ENCODE data around the gene NRG2.

Gene NRG2

DNA sequence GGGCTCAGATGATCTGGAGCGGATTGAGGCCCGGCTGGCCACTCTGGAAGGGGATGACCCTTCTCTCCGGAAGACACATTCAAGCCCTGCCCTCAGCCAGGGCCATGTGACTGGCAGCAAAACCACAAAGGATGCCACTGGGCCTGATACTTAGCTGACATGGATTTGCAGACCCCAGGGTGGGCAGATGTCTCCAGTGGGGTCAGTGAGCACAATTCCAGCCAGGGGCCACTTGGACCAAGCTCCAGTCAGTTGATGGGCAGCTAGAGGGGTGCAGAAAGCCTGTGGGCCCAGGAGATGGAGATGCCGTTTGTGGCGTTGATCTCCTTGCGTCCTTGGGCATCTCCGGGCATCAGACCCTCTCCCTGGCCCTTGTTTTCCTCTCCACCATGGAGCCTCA lies 200.8 kb downstream of the NRG2 start:
- no peak for DNase-seq (ENCODE audit: low read depth in 2 of 2, low spot score in 1 of 2)

DNA sequence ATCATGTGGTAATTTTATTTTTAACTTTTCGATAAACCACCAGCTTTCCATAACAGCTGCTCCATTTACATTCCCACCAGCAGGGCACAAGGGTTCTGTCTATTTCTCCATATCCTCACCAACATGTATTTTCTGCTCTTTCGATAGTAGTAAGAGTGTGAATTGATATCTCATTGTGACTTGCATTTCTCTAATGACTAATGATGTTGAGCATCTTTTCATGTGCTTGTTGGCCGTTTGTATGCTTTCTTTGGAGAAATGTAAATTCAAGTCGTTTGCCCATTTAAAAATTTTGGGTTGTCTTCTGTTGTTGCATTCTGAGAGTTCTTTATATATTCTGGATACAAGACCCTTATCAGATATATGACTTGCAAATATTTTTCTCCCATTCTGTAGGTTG lies 201.6 kb downstream of the NRG2 start:
- DNase-seq (ENCODE audit: low read depth in 2 of 2, low spot score in 1 of 2), result no peak

DNA sequence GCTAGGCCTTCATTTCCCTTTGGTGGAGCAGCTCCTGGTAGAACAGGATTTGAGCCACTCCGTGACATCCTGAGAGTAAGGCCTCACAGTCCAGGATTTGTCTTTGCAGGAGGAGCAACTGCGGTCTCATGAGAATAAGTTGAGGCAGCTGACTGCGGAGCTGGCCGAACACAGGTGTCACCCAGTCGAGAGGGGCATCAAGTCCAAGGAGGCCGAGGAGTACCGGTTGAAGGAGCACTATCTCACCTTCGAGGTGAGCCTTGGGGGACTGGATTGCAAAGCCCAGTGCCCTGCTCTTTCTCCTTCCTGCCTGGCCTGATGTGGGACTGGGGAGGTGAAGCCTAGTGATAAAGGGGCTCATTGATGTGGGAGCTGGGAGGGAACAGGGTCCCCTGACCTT lies 203.2 kb downstream of the NRG2 start:
- no peak for DNase-seq (ENCODE audit: low read depth in 2 of 2, low spot score in 1 of 2)

DNA sequence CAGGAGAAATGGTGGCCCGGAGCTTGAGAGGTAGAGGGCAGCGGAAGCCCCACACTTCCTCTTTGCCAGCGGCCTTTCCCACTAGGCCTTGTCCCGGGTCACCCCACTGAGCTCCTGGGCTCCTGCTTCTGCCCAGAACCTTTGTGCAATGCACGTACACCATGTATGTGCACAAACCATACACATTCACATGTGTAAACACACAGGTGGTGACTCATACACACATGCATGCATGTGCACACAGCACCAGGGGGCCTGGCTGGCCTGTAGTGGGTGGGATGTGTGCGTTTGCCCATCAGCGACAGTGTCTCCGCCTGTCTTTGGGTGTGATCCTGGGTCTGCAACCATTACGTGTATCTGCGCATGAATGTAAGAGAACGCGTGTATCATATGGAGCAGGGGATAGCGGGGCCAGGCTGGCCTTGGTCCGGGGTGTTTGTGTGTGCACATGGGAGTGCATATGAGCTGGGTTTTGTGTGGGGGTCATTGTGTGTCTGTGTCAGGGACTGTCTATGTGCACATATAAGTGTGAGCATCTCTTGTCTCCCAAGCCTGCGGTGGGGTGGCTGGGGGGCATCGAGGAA lies 203.8 kb downstream of the NRG2 start:
- no peak for DNase-seq (ENCODE audit: low read depth in 2 of 2, low spot score in 1 of 2)

DNA sequence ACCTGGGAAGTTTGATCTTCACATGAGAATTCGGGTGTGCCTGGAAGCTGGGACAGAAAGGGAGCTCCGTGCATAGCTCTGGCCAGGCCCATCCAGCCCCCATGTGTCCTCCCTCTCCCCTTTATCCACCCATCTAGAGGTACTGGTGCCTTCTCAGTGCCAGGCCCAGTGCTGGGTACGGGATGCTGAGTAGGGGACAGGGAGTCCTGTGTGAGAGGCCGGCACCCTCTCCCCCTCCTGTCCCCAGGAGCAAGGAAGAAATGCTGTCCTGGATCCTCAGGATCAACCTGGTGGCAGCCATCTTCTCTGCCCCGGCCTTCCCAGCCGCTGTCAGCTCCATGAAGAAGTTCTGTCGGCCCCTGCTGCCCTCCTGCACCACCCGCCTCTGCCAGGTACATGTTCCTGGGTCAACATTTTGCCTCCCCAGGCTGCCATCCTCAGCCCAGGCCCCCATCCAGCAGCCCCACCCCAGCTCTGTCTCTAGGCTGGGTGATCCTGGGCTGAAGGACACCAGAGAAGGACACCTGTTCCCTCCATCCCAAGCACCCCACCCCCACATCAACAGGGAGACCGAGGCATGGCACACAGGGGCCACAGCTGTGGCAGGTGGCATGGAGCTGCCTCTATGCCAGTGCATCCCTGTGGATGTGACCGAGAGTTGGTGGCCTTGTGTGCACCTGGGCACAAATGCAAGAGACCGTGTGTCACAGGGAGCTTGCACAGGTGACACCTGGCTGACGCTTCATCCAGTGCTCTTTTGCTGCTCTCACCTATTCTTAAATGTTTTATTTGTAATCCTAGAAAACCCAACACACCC lies 204.5 kb downstream of the NRG2 start:
- no peak for DNase-seq (ENCODE audit: low read depth in 2 of 2, low spot score in 1 of 2)

DNA sequence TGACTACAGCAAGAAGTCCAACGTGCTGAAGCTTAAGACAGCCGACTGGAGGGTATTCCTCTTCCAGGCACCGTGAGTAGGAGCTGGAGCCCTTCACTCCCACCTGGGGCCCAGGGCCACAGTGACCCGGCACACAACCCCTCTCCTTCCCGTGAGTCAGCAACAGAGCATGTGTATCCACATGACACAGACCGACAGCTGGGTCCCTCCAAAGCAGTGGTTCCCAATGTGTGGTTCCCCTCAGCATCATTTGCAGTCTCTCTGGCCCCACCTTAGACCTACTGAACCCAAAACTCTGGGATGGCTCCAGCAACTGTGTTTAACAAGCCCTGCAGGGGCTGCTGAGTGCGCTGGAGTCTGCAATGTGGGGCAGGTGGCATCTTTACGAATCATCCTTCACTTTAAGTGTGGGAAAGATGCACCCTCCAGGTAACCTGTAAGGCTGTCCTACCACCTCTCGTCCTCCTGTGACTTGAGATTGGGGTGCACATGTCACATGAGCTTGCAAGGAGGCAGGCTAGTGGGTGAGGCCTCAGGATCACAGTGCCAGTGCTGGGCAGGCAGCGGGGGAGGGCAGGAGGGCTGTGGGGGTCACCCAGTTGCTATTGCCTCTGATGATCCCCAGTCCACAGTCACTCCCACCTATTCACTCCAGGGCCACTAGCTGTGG lies 205.3 kb downstream of the NRG2 start:
- DNase-seq (ENCODE audit: low read depth in 2 of 2, low spot score in 1 of 2), result no peak

DNA sequence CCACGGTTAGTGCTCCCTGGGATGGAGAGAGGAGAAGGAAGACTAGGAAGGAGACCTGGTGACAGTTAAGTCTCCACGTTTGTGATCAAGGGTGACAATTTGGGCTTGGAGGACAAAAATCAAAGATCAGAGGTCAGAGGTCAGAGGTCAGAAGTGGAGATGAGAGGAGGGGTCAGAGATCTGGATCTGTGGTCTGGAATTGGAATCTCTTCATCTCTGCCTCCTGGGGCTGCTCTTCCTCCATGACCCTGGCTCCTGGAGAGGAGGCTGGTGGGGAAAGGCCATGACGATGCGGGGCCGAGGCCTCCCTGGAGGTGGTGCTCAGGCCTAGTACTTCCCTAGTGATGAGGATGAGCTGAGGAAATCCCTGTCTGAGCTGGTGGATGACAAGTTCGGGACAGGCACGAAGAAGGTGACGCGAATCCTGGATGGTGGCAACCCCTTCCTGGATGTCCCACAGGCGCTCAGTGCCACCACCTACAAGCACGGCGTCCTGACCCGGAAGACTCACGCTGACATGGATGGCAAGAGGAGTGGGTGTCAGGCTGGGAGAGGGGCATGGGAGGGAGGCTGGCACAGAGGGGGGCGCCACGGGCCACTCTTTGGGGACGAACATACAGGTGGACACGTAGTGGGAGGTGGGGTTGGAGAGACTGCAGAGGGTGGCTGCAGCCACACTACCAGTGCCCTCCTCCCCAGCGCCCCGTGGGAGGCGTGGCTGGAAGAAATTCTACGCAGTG lies 206.5 kb downstream of the NRG2 start:
- no peak for DNase-seq (ENCODE audit: low read depth in 2 of 2, low spot score in 1 of 2)

DNA sequence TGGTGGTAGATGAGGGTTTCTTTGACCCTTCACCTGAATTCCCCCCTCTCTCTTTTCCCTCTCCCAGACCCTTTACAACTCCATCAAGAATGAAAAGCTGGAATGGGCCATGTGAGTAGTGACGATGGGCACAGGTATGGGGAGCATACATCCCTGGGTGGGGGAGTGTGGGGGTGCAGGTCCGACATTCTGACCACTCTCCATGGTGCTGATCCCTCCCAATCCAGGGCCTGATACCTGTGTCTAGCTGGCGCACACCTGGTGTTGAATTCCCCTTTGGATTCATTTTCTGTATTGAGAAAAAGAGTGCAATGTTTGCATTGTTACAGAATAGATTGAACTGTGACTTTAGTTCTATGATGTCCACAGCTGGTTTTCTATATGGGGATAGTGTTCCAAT lies 207.4 kb downstream of the NRG2 start:
- DNase-seq (ENCODE audit: low read depth in 2 of 2, low spot score in 1 of 2), result no peak

DNA sequence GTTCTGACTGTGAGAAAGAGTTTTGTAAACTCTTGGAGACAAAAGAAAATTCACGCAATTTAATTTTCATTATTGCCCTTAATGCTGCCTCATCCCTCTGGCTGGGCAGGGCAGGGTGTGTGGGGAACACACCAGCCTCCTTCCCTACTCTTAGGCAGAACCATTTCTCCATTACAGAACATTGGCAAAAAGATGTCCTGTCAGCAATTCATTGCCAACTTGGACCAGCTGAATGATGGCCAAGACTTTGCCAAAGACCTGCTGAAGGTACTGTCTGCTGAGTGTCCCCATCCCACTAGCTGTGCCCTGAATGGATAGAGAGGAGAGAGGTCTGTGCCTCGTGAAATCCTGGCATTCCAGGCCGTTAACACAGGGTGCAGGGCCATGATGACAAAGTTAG lies 209.6 kb downstream of the NRG2 start:
- DNase-seq (ENCODE audit: low read depth in 2 of 2, low spot score in 1 of 2), result no peak

DNA sequence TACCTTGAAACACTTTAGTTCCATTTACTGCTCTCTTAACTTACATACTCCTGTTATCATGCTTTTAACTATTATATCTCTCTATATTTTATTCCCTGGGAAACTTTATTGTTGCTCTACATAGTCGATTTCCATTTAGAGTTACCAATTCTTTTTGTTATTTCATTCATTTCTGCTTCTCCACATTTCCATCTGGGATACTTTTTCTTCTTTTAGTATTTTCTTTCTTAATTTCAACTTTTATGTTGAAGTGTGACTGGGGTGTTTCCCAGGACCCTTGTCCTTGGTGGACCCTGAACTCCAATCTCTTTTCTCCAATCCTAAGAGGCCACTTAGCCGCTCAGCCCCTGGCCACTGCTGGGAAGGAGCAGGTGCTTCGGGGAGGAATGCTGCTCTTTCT lies 211.5 kb downstream of the NRG2 start:
- DNase-seq (ENCODE audit: low read depth in 2 of 2, low spot score in 1 of 2), result no peak

DNA sequence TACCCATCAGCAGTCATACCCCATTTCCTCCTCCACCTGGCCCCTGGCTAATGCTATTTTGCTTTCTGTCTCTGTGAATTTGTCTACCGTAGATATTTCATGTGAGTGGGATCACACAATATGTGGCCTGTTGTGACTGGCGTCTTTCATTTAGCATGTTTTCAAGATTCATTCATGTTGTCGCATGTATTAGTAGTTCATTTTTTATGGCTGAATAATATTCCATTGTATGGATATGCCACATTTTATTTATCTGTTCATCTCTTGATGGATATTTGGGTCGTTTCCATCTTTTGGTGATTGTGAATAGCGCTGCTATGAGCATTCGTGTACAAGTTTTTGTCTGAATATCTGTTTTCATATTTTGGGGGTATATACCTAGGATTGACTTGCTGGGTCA lies 213.6 kb downstream of the NRG2 start:
- no peak for DNase-seq (ENCODE audit: low read depth in 2 of 2, low spot score in 1 of 2)

DNA sequence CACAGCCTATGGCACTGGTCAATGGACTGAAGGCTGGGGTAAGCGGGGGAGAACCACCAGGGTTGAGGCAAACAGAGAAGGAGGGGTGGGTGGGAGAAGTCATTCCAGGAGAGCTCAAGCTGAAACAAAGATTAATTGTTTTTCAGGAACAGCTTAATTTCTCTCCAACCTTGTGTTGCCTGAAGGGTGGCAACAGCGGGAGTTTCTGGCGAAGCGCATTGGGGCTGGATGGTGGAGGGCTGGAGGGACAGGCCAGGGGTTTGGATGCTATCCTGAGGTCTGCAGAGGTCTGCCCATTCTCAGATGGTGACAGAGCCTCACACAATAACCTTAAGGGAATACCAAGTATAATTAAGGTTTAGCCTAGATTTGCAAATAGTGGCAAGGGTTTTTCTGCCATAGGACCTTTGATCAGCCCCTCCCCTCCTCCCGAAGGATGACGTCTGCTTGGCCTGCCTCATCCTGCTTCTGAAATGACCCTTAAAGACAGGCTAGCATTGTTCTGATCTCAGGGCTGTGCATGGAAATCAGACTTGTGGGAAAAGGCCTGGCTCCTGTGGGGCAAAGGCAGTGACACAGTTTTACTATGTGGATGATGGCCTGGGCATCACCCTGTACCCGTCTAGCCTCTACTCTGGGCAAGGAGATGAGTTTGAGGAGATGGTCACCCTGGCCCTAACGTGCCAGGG lies 214.7 kb downstream of the NRG2 start:
- DNase-seq (ENCODE audit: low read depth in 2 of 2, low spot score in 1 of 2), result no peak

DNA sequence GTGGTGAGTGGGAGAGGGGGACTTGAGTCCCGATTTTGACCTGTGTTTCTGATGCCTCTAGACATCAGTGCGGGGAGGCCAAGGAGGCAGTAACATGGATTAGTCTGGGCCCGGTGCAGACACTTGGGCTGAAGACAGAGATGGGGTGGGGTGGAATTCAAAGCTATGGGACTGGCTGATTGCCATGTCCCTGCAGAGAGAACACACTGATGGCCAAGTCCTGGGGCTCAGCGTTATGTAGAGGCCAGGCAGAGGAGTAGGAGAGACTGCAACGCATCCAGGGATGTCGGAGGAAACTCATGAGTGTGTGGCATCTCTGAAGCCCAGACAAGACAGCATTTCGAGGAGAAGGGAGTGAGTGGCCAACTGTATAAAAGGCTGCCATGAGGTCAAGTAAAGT lies 217.4 kb downstream of the NRG2 start:
- no peak for DNase-seq (ENCODE audit: low read depth in 2 of 2, low spot score in 1 of 2)

DNA sequence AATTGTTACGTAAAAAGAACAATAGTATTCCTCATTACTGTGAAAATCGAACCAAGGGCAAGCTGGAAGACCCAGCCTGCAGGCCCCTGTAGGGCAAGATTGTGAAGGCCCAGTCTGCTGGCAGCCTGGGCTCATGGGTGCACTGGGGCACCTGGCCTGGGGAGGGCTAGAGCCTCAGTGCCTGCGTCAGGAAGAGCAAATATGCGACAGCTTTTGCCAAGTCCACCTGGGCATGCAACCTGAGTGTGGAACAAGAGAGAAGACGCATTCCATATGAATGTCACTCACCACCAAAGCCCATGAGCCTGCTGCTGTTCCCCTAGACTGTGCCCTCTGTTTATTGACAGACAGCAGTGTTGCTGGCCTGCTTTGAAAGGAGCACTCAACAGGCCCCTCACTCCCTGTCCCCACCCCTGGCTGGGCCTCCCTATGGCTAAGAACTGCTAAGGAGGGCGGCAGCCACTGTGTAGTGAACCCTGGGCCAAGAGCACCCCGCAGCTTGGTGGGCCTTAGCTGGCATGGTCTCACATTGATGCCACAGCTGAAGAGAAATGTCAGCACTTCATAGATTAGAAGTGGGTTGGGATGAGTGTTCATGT lies 219.2 kb downstream of the NRG2 start:
- no peak for DNase-seq (ENCODE audit: low read depth in 2 of 2, low spot score in 1 of 2)

DNA sequence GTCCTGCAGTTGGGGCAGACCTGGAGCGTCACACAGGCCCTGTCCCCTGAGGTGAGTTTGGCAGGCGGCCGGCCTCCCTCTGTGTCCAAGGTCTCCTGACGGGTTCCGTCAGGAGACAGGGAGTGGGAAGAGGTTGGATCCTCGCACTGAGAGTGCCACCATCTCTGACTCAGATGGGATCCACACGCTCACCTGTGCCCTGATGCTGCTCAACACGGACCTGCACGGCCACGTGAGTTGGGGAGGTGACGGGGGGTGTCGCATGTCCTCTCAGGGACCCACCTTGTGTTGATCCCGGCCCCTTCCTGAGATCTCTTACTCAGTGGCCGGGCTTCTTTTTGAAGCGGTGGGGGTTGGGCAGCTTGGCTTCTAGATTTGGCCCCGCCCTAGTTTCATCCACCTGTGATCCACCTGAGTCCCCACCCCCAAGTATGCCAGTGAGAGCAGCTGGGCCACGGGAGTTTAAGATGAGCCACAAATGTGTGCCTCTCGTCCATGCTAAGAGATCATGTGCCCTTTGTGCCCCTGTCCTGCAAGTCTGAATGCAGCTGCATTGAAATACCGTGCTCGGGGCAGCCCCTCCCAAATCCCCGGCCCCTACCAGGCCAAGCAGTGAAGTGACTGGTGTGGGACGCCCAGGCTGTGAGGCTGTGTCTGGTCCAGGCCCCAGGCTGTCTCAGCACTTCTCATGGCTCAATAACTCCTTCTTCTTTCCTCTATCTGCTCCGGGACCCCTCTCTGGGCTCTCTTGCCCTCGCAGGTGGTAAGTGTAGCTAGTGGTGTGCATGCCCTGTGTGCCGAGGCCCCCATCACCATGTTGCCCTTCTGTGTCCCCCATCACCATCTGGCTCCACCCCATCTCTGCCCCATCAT lies 220.3 kb downstream of the NRG2 start:
- no peak for DNase-seq (ENCODE audit: low read depth in 2 of 2, low spot score in 1 of 2)

DNA sequence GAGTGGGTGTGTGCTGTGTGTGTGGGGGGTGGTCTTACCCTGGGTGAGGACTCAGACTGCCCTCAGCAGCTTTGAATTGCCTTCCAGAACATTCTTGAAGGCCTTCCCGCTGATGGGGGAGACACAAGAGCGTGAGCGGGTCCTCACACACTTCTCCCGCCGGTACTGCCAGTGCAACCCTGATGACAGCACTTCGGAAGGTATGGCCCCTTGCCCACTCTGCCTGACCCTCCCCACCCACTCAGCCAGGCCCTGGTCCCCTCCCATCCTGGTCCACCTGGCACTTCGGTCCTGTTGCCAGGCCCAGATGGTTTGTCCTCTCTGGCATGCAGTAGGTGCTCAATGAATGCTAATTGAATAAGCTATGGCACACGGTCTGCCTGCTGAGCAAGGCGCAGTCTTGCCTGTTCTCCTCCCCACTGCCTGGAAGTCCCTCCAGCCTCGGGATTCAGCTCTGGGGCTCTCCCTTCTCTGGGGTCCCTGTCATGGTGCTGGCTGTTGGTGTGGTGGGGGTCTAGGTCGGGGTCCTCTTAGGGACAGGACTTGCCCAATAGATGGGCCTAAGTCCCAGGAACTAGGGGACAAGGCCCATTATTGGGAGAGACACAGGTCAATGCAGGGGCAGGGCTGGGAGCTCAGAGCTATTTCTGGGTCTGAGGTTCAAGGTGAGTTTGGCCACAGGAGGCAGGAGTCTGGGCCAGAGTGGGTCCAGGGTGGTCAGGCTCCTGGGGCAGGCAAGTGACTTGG lies 221.1 kb downstream of the NRG2 start:
- no peak for DNase-seq (ENCODE audit: low read depth in 2 of 2, low spot score in 1 of 2)

DNA sequence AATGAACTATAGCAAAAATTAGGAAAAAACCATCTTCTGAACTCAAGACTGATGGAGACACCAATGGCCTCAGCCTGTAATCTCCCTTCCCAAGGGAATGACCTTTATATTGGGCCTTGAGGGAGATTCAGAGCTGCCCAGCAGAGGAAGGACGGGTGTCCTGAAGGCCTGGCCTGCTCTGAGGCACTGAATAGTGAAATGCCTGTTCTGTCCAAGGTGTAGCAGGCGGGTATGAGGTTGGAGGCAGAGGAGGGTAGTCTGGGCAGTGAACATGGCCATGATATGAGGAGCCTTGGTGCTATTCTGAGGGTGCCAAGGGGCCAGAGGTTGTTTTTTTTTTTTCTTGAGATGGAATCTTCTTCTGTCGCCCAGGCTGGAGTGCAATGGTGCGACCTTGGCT lies 222.5 kb downstream of the NRG2 start:
- DNase-seq (ENCODE audit: low read depth in 2 of 2, low spot score in 1 of 2), result no peak

DNA sequence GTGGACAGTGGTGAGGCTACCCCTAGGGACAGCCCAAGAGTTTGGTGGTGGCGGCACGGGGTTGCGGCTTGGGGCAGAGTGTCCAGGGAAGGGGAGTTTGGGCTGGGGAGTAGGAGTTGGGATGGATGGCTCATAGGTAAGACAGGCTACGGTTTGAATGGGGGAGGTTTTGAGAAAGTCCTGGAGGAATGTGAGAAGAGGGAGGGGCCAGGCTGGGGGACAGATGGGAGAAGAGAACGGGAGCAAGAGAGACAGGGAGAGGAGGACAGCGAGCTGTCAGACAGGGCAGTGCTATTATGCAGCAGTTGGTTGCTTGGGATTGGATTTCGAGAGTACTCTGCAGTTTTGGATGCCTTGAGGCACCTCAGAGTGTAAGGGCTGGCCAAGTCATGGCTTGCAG lies 223.0 kb downstream of the NRG2 start:
- DNase-seq (ENCODE audit: low read depth in 2 of 2, low spot score in 1 of 2), result no peak

DNA sequence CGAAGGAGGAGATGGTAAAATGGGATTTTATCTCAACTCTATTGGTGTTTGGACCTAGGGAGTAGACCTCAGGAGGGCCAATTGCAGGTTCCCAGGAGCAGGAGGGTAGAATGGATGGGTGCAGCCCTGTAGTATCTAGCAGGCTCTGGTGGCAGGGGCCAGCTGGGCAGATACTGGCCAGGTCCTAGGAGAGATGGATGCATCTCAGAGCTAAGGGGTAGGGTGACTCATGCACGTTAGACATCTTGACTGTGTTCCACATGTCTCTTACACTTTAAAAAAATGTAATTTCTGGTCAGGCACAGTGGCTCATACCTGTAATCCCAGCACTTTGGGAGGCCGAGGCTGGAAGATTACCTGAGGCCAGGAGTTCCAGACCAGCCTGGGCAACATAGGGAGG lies 225.1 kb downstream of the NRG2 start:
- DNase-seq (ENCODE audit: low read depth in 2 of 2, low spot score in 1 of 2), result no peak

All from stimulated activated CD8-positive, alpha-beta memory T cell treated with anti-CD3 and anti-CD28 coated beads, Interleukin-4, amount 100 ng/mL, for 1 hour (primary cell).